Activated CD4-positive, alpha-beta memory T cell treated with anti-CD3 and anti-CD28 coated beads for 36 hours (primary cell): ENCODE measurements around the gene SYCN. TPM values are rescaled to one million over a fixed set of nuclear protein-coding genes. Genes with fewer than 3 reads are reported as not detected.
A peak's percentile ranks its signal among the peaks of the same experiment; 100 is the strongest.
"Not testable (repeated sequence)": the region's sequence is repeated elsewhere in the genome, so short reads cannot be mapped to it uniquely, and the experiment has no call there.

Experiments used
- CTCF ChIA-PET: fragments of 350-600 bp; sonication (Branson Sonifier 250); formaldehyde crosslinking; loops from one replicate; lab custom pipeline; 2021; ENCODE audit warnings: antibody characterized with exemption, inconsistent platforms; lab: Charles Lee
- POLR2A ChIA-PET: fragments of 350-600 bp; sonication (Branson Sonifier 250); formaldehyde crosslinking; loops from one replicate; lab custom pipeline; 2021; ENCODE audit warnings: antibody characterized with exemption; lab: Charles Lee
- DNase-seq: peaks from one replicate; pipeline ENCODE4 v3.0.0-alpha.2; 2020
- H3K27ac Mint-ChIP-seq: one replicate; pipeline ENCODE4 v1.8.0; 2021; ENCODE audit warnings: mixed read lengths
- H3K27me3 Mint-ChIP-seq: one replicate; pipeline ENCODE4 v1.8.0; 2021; ENCODE audit warnings: mixed read lengths
- H3K36me3 Mint-ChIP-seq: one replicate; pipeline ENCODE4 v1.8.0; 2021; ENCODE audit warnings: mixed read lengths
- H3K4me1 Mint-ChIP-seq: one replicate; pipeline ENCODE4 v1.8.0; 2021; ENCODE audit warnings: low read depth, mixed read lengths
- H3K4me3 Mint-ChIP-seq: one replicate; pipeline ENCODE4 v1.8.0; 2021; ENCODE audit warnings: mild to moderate bottlenecking, mixed read lengths
- H3K9me3 Mint-ChIP-seq: one replicate; pipeline ENCODE4 v1.8.0; 2021; ENCODE audit warnings: mixed read lengths
- intact Hi-C: fragments of 100-400 bp; cut with micrococcal nuclease; formaldehyde crosslinking; loops from one replicate; pipeline ENCODE4 v1.15.1; 2023
- total RNA-seq, 2 experiments: library from RNA; stranded (reverse); gene quantifications; one replicate each; pipeline ENCODE4 v1.2.3, GENCODE V29; 2021

The SYCN gene
- total RNA-seq, 2 experiments from 2014 or later, result not detected

DNA sequence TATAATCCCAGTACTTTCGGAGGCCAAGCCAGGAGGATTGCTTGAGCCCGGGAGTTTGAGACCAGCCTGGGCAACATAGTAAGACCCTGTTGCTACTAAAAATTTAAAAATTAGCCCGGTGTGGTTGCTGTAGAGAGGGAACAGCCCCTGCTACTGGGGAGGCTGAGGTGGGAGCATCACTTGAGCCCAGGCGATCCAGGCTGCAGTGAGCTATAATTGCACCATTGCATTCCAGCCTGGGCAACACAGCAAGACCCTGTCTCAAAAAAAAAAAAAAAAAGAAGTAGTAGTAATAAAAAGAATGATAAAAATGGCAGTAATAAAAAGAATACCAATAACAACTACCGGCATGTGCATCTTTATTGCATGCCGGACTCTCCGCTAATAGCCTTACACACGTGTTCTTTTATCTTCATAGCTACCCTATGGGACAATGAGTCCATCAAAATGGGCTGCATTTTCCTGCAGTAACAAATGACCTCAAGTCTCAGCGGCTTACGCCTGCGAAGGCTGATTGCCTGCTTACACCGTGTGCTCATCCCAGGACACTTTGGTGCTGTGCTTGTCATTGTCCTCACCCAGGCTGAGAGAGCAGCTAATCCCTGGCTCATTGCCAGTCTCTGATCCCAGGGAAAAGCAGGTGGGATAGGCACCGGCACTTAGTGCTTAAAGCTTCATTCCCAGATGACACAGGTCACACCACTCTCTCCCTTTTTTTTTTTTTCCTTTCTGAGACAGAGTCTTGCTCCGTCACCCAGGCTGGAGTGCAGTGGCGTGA, 14.4 kb upstream of the SYCN start:
- no peak overlapping the region for H3K27ac Mint-ChIP-seq
- peaks cover 14% of the 10 kb centered on the region for H3K27me3 Mint-ChIP-seq
- H3K9me3 Mint-ChIP-seq, result no peaks in the 10 kb centered on the region
- no peaks in the 10 kb centered on the region for H3K4me1 Mint-ChIP-seq
- CTCF ChIA-PET, result no interaction called here
- no peak for DNase-seq
- H3K36me3 Mint-ChIP-seq, result no peaks in the 10 kb centered on the region
- H3K4me3 Mint-ChIP-seq, result no peak overlapping the region
- intact Hi-C loops, result no loop called here
- POLR2A ChIA-PET, result interaction anchor here (0.6 kb wide), 1 partner anchor 53 kb away, joined by 3 read pairs; no protein-coding TSS in a partner anchor

DNA sequence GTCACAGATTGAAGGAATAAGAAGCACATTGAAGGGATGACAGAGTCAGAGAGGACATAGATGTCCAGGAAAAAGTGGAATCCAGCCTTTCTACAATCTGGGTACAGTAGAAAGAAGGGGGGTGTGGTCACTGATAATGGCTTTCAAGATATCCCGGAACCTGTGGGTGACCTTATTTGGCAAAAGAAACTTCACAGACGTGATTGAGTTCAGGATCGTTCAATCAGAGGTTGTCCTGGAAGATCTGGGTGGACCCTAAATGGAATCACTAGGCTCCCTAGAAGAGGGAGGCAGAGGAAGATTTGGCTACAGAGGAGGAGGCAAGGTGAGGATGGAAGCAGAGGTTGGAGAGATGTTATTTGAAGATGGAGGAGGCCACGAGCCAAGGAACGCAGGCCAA, 13.0 kb upstream of the SYCN start:
- Mint-ChIP-seq H3K4me1 (no peaks in the 10 kb centered on the region), H3K27ac (no peak overlapping the region), H3K9me3 (no peaks in the 10 kb centered on the region), H3K4me3 (no peak overlapping the region), H3K27me3 (peaks cover 12% of the 10 kb centered on the region), H3K36me3 (no peaks in the 10 kb centered on the region)
- CTCF ChIA-PET, result no interaction called here
- intact Hi-C loops, result no loop called here
- POLR2A ChIA-PET, result no interaction called here
- DNase-seq, result no peak

- H3K36me3 Mint-ChIP-seq, DNase-seq, H3K27ac Mint-ChIP-seq, H3K4me3 Mint-ChIP-seq, intact Hi-C loops, H3K27me3 Mint-ChIP-seq, H3K4me1 Mint-ChIP-seq, H3K9me3 Mint-ChIP-seq: not testable (repeated sequence)
- ChIA-PET CTCF (interaction anchor here (1.1 to 1.4 kb wide), 2 partner anchors 93 to 197 kb away, joined by 3 to 4 read pairs; partner anchors contain the start of gene PLEKHG2), POLR2A (interaction anchor here (0.6 kb wide), 1 partner anchor 190 kb away, joined by 3 read pairs; no protein-coding TSS in a partner anchor)
Measured at GRCh38 chr19:39215323-39215722, 11.3 kb upstream of the SYCN start.

GRCh38 chr19:39212375-39212742, 8.3 kb upstream of the SYCN start:
- POLR2A ChIA-PET, result no interaction called here
- H3K4me1 Mint-ChIP-seq, result no peaks in the 10 kb centered on the region
- CTCF ChIA-PET, result interaction anchor here (0.7 to 3.1 kb wide), 7 partner anchors 8 to 199 kb away, joined by 3 to 16 read pairs (median 5); partner anchors contain the start of genes GMFG, IFNL1, PLEKHG2 and SYCN
- DNase-seq, result peak; percentile 80
- intact Hi-C loops, result loop anchor here (1.0 to 5.0 kb wide), 2 partner anchors 116 to 200 kb away; partner anchors contain the start of gene PLEKHG2
- H3K9me3 Mint-ChIP-seq, result no peaks in the 10 kb centered on the region
- no peak overlapping the region for H3K4me3 Mint-ChIP-seq
- no peak overlapping the region for H3K27ac Mint-ChIP-seq
- H3K27me3 Mint-ChIP-seq, result peaks cover 4% of the 10 kb centered on the region
- no peaks in the 10 kb centered on the region for H3K36me3 Mint-ChIP-seq

DNA sequence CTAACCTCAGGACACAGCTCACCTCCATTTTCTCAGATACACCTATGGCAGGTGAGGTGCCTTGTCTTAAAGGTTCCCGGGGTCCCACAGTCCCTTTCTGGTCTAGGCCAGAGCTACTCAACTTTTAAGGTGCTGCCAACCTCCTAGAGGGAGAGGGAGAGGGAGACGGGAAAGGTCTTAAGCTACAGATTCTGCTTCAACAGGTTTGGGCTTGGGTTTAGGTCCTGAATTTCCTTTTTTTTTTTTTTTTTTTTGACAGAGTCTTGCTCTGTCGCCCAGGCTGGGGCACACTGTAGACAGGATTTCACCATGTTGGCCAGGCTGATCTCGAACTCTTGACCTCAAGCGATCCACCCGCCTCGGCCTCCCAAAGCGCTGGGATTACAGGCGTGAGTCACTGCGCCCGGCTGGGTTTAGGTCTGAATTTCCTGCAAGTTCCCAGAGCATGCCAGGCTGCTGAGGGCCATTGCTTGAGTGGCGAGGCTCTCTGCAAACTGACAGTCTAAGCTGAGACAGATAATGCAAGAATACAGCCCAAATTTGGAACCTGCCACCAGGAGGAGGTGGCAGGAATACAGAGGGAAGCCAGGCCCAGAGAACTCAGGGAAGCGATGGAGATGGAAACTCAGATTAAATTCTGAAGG, 7.8 kb upstream of the SYCN start:
- H3K27me3 Mint-ChIP-seq, result peaks cover 1% of the 10 kb centered on the region
- no peak overlapping the region for H3K27ac Mint-ChIP-seq
- ChIA-PET CTCF (interaction anchor here (0.8 to 3.1 kb wide), 5 partner anchors 92 to 200 kb away, joined by 3 to 16 read pairs (median 6); partner anchors contain the start of genes GMFG and PLEKHG2), POLR2A (no interaction called here)
- H3K4me1 Mint-ChIP-seq, result no peaks in the 10 kb centered on the region
- intact Hi-C loops, result loop anchor here (1.0 to 5.0 kb wide), 2 partner anchors 116 to 200 kb away; partner anchors contain the start of gene PLEKHG2
- H3K9me3 Mint-ChIP-seq, result no peaks in the 10 kb centered on the region
- H3K4me3 Mint-ChIP-seq, result no peak overlapping the region
- DNase-seq, result no peak
- H3K36me3 Mint-ChIP-seq, result no peaks in the 10 kb centered on the region

DNA sequence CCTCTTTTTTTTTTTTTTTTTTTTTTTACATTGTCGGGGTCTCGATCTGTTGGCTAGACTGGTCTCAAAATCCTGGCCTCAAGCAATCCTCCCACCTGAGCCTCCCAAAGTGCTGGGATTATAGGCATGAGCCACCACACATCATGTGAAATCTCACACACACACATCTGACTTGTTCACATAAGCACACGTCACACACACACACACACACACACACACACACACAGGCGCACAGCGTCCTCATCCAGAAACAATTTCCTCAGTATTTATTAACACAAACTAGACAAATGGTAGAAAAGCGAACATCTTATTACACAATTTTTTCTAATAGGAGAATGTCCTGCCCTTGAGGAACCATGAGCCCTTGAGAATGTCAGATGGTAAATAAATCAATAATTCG, 5.1 kb upstream of the SYCN start:
- H3K36me3 Mint-ChIP-seq, result no peaks in the 10 kb centered on the region
- peaks cover 6% of the 10 kb centered on the region for H3K27me3 Mint-ChIP-seq
- H3K9me3 Mint-ChIP-seq, result no peaks in the 10 kb centered on the region
- DNase-seq, result no peak
- POLR2A ChIA-PET, result no interaction called here
- no peak overlapping the region for H3K27ac Mint-ChIP-seq
- intact Hi-C loops, result no loop called here
- CTCF ChIA-PET, result no interaction called here
- no peaks in the 10 kb centered on the region for H3K4me1 Mint-ChIP-seq
- H3K4me3 Mint-ChIP-seq, result no peak overlapping the region

GRCh38 chr19:39208175-39208795, 4.2 kb upstream of the SYCN start:
- H3K9me3 Mint-ChIP-seq, result no peaks in the 10 kb centered on the region
- no peaks in the 10 kb centered on the region for H3K36me3 Mint-ChIP-seq
- H3K27me3 Mint-ChIP-seq, result peaks cover 13% of the 10 kb centered on the region
- DNase-seq, result no peak
- ChIA-PET POLR2A (no interaction called here), CTCF (no interaction called here)
- no peak overlapping the region for H3K4me3 Mint-ChIP-seq
- intact Hi-C loops, result no loop called here
- H3K4me1 Mint-ChIP-seq, result no peaks in the 10 kb centered on the region
- H3K27ac Mint-ChIP-seq, result no peak overlapping the region

DNA sequence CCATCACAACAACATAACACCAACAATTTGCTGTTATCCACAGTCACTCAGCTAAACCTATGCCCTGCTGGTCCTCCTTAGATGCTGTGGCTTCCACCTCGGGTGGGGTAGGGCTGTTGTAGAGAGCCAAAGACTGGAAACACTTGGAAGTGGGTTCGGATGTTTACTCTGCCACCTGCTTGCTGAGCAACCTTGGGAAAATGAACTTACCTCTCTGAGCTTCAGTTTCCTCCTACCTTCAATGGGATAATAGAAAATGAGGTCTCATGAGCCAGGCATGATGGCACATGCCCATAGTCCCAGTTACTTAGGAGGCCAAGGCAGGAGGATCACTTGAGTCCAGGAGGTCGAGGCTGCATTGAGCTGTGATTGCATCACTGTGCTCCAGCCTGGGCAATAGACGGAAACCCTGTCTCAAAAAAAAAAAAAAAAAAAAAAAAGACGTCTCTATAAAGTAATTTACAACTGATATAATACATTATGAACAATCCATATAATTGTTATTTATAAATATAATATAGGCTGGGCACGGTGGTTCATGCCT, 3.3 kb upstream of the SYCN start:
- Mint-ChIP-seq H3K27ac (no peak overlapping the region), H3K36me3 (no peaks in the 10 kb centered on the region), H3K4me3 (no peak overlapping the region), H3K27me3 (peaks cover 21% of the 10 kb centered on the region), H3K4me1 (no peaks in the 10 kb centered on the region), H3K9me3 (no peaks in the 10 kb centered on the region)
- intact Hi-C loops, result no loop called here
- POLR2A ChIA-PET, result no interaction called here
- CTCF ChIA-PET, result no interaction called here
- DNase-seq, result no peak

DNA sequence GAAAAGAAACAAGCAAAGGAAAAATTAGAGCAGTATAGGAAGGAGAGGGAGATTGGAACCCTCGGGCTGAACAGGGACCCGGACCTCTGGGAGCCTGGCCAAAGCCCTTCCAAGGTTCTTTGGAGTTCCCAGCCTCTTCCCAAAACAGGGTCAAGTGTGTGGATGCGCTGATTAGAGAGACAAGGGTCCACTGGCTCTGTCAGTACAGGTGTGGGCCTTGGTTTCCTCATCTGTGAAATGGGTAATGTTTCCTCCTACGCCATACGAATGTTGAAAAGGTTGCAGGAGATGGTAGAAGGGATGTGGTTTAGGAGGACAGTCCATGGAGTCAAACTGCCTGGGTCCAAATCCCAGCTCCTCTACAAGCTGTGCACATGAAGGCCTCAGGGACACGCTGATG, 2.1 kb upstream of the SYCN start:
- H3K4me1 Mint-ChIP-seq, result no peaks in the 10 kb centered on the region
- POLR2A ChIA-PET, result no interaction called here

GRCh38 chr19:39205449-39205764, 1.3 kb upstream of the SYCN start:
- no peak for DNase-seq
- no peak overlapping the region for H3K27ac Mint-ChIP-seq
- no peaks in the 10 kb centered on the region for H3K36me3 Mint-ChIP-seq
- H3K27me3 Mint-ChIP-seq, result peaks cover 39% of the 10 kb centered on the region
- H3K4me1 Mint-ChIP-seq, result no peaks in the 10 kb centered on the region
- intact Hi-C loops, result no loop called here
- POLR2A ChIA-PET, result no interaction called here
- CTCF ChIA-PET, result interaction anchor here (0.6 kb wide), 2 partner anchors 17 to 65 kb away, joined by 3 read pairs; no protein-coding TSS in a partner anchor
- H3K9me3 Mint-ChIP-seq, result no peaks in the 10 kb centered on the region
- no peak overlapping the region for H3K4me3 Mint-ChIP-seq

More for the DNA sequence above, 2.1 kb upstream of the SYCN start:
- intact Hi-C loops, result no loop called here
- H3K27me3 Mint-ChIP-seq, result peaks cover 32% of the 10 kb centered on the region
- H3K36me3 Mint-ChIP-seq, result no peaks in the 10 kb centered on the region
- H3K4me3 Mint-ChIP-seq, result no peak overlapping the region
- DNase-seq, result no peak
- CTCF ChIA-PET, result interaction anchor here (0.6 to 0.8 kb wide), 2 partner anchors 18 to 129 kb away, joined by 3 read pairs; no protein-coding TSS in a partner anchor
- no peaks in the 10 kb centered on the region for H3K9me3 Mint-ChIP-seq
- no peak overlapping the region for H3K27ac Mint-ChIP-seq

GRCh38 chr19:39202998-39203355, 1.1 kb downstream of the SYCN start:
- peaks cover 51% of the 10 kb centered on the region for H3K27me3 Mint-ChIP-seq
- no peak overlapping the region for H3K4me3 Mint-ChIP-seq

GRCh38 chr19:39200803-39201115, 3.3 kb downstream of the SYCN start:
- Mint-ChIP-seq H3K4me3 (no peak overlapping the region), H3K36me3 (no peaks in the 10 kb centered on the region), H3K9me3 (no peaks in the 10 kb centered on the region), H3K4me1 (peaks cover 12% of the 10 kb centered on the region), H3K27me3 (peaks cover 65% of the 10 kb centered on the region), H3K27ac (no peak overlapping the region)
- ChIA-PET CTCF (interaction anchor here (0.6 kb wide), 1 partner anchor 60 kb away, joined by 3 read pairs; no protein-coding TSS in a partner anchor), POLR2A (no interaction called here)
- DNase-seq, result no peak
- intact Hi-C loops, result no loop called here

More at GRCh38 chr19:39202998-39203355, 1.1 kb downstream of the SYCN start:
- no peaks in the 10 kb centered on the region for H3K9me3 Mint-ChIP-seq
- ChIA-PET POLR2A (no interaction called here), CTCF (interaction anchor here (2.2 kb wide), 1 partner anchor 16 kb away, joined by 6 read pairs; no protein-coding TSS in a partner anchor)
- H3K27ac Mint-ChIP-seq, result no peak overlapping the region
- no peak for DNase-seq
- no peaks in the 10 kb centered on the region for H3K4me1 Mint-ChIP-seq
- intact Hi-C loops, result no loop called here
- no peaks in the 10 kb centered on the region for H3K36me3 Mint-ChIP-seq
